SK-N-SH (cell line): ENCODE data around the gene GPR107.
A peak's percentile ranks its signal among the peaks of the same experiment; 100 is the strongest.

Experiments used
- CHD2 ChIP-seq: fragments of 150-350 bp; IDR thresholded peaks from 2 replicates; pipeline ENCODE4 v1.6.1; 2018; ENCODE audit warnings: low read length; ENCODE audit not compliant: partially characterized antibody
- EP300 ChIP-seq, 2 experiments: IDR thresholded peaks; 2 replicates each; pipeline versions ENCODE4 v1.4.0 to v1.6.1; 2012; ENCODE audit warnings: borderline replicate concordance in 1 of 2, low read depth in 1 of 2, low read length in 1 of 2
- EZH2phosphoT487 ChIP-seq: fragments of 200-600 bp; sonication (generic); IDR thresholded peaks from 2 replicates; pipeline ENCODE4 v1.6.1; 2017; ENCODE audit warnings: low read depth, mixed run types, mild to moderate bottlenecking, antibody characterized with exemption, moderate library complexity, borderline replicate concordance
- FOXJ3 ChIP-seq: sonication (generic); formaldehyde crosslinking; IDR thresholded peaks from 2 replicates; pipeline ENCODE4 v1.5.1; 2020; ENCODE audit warnings: mild to moderate bottlenecking, missing genetic modification reagents
- FOXM1 ChIP-seq: IDR thresholded peaks from 2 replicates; pipeline ENCODE4 v1.4.0; 2012; ENCODE audit warnings: low read depth, mild to moderate bottlenecking
- GABPA ChIP-seq: IDR thresholded peaks from 2 replicates; pipeline ENCODE4 v1.4.0; 2012; ENCODE audit warnings: low read depth, mild to moderate bottlenecking
- SIN3A ChIP-seq: IDR thresholded peaks from 2 replicates; pipeline ENCODE4 v1.6.1; 2012; ENCODE audit warnings: low read depth, mild to moderate bottlenecking, low read length, moderate library complexity, borderline replicate concordance
- SMC3 ChIP-seq: IDR thresholded peaks from 2 replicates; pipeline ENCODE4 v1.6.1; 2012; ENCODE audit warnings: low read depth, low read length, improper control_type of control experiment
- TF ChIP-seq, protein P1 (sequence below): fragments of 200-600 bp; sonication (generic); IDR thresholded peaks from 2 replicates; pipeline ENCODE4 v1.6.1; 2017; ENCODE audit warnings: antibody characterized with exemption, mild to moderate bottlenecking, moderate library complexity
- TF ChIP-seq, protein P2 (sequence below): fragments of 150-350 bp; IDR thresholded peaks from 2 replicates; pipeline ENCODE4 v1.6.1; 2016; ENCODE audit warnings: mild to moderate bottlenecking, low read depth, low read length

DNA sequence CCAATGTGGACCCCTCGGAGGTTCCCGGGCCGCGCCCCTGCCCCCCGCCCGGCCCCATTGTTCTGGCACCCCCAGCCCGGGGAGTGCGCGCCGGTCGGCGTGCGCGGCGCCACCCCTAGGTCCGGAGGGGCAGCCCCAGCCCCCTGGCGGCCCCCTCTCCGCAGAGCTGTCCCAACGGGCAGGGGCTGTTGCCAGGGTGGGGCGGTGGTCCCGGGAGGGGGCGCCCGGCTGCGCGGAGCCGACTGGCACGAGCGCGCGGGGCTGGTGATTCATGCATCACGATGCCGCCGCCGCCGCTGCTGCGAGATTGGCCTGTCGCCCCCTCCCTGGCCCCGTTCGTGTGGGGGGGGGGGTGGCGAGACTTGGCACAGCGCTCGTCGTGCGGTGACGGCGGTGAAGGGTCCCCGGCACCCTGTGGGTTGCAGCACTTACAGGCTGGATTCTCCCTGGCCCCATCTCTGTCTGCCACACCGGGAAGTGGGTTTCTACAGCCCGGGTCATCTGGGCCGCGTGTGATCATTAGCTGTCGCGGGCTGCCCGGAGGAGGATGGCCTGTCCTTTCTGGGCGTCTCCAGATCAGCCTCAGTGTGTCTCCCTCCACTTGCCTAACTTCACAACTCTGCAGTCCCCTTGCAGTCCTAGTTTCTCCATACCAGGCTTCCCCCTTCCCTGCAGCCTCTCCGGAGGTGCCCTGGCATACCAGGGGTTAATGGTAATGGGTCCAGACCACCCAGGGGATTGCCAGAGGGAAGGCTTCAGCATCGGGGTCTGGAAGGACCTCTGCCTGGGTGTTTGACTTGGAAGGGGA lies 119.4 kb downstream of the GPR107 start:
- TF ChIP-seq CHD2 (peak; percentile 47), FOXM1 (no peak), SIN3A (no peak), GABPA (no peak), FOXJ3 (no peak), EZH2phosphoT487 (no peak), EP300 (IDR thresholded peaks at IDR 0.05; ENCODE audit: borderline replicate concordance in 1 of 2, low read depth in 1 of 2, low read length in 1 of 2) (no peak), SMC3 (no peak)
- TF ChIP-seq, protein P1, sequence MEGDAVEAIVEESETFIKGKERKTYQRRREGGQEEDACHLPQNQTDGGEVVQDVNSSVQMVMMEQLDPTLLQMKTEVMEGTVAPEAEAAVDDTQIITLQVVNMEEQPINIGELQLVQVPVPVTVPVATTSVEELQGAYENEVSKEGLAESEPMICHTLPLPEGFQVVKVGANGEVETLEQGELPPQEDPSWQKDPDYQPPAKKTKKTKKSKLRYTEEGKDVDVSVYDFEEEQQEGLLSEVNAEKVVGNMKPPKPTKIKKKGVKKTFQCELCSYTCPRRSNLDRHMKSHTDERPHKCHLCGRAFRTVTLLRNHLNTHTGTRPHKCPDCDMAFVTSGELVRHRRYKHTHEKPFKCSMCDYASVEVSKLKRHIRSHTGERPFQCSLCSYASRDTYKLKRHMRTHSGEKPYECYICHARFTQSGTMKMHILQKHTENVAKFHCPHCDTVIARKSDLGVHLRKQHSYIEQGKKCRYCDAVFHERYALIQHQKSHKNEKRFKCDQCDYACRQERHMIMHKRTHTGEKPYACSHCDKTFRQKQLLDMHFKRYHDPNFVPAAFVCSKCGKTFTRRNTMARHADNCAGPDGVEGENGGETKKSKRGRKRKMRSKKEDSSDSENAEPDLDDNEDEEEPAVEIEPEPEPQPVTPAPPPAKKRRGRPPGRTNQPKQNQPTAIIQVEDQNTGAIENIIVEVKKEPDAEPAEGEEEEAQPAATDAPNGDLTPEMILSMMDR = peak; percentile 19; the same call in 1 of the 2 replicates
- TF ChIP-seq, protein P2, sequence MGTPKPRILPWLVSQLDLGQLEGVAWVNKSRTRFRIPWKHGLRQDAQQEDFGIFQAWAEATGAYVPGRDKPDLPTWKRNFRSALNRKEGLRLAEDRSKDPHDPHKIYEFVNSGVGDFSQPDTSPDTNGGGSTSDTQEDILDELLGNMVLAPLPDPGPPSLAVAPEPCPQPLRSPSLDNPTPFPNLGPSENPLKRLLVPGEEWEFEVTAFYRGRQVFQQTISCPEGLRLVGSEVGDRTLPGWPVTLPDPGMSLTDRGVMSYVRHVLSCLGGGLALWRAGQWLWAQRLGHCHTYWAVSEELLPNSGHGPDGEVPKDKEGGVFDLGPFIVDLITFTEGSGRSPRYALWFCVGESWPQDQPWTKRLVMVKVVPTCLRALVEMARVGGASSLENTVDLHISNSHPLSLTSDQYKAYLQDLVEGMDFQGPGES = no peak
